ENCODE results near the gene BCL6. TPM values are rescaled to one million over a fixed set of nuclear protein-coding genes. Genes with fewer than 3 reads are reported as not detected.

BCL6 gene
- total RNA-seq, 2 experiments from 2014 or later: 42.9 to 52.8 TPM

- Mint-ChIP-seq H3K4me1 (peaks cover 47% of the 10 kb centered on the region), H3K27ac (peak overlapping the region; percentile 99)
- POLR2A ChIA-PET: interaction anchor here (0.6 to 4.2 kb wide), 18 partner anchors 8 to 1303 kb away, joined by 3 to 29 read pairs (median 4); no protein-coding TSS in a partner anchor
These were observed 6.8 kb downstream of the BCL6 start for GRCh38 chr3:187738331-187739093.

GRCh38 chr3:187738071-187738330 is 7.3 kb downstream of the BCL6 start:
- ATAC-seq: no peak
- ChIA-PET CTCF (interaction anchor here (0.6 to 7.8 kb wide), 35 partner anchors 11 to 1410 kb away, joined by 3 to 169 read pairs (median 4); no protein-coding TSS in a partner anchor), POLR2A (interaction anchor here (0.7 to 4.2 kb wide), 9 partner anchors 9 to 1177 kb away, joined by 3 to 29 read pairs (median 5); no protein-coding TSS in a partner anchor)
- Mint-ChIP-seq H3K27ac (peak overlapping the region; percentile 99), H3K27me3 (no peaks in the 10 kb centered on the region), H3K4me1 (peaks cover 47% of the 10 kb centered on the region), H3K4me3 (peak overlapping the region; percentile 91), H3K9me3 (ENCODE audit: low read depth) (no peaks in the 10 kb centered on the region), H3K36me3 (ENCODE audit: low read depth) (peaks cover 30% of the 10 kb centered on the region)
- DNase-seq: no peak
- intact Hi-C loops (cut with DNase I, micrococcal nuclease): loop anchor here (1.0 to 2.0 kb wide), 4 partner anchors 432 to 1410 kb away; no protein-coding TSS in a partner anchor

More at GRCh38 chr3:187738331-187739093, 6.8 kb downstream of the BCL6 start:
- H3K36me3 Mint-ChIP-seq (ENCODE audit: low read depth): peaks cover 24% of the 10 kb centered on the region
- CTCF ChIA-PET: interaction anchor here (0.5 to 7.8 kb wide), 74 partner anchors 8 to 1967 kb away, joined by 3 to 169 read pairs (median 4); partner anchors contain the start of gene LPP
- intact Hi-C loops (cut with DNase I, micrococcal nuclease): loop anchor here (1.0 to 2.0 kb wide), 6 partner anchors 432 to 1410 kb away; no protein-coding TSS in a partner anchor
- H3K9me3 Mint-ChIP-seq (ENCODE audit: low read depth): no peaks in the 10 kb centered on the region
- peak overlapping the region; percentile 91 for H3K4me3 Mint-ChIP-seq
- H3K27me3 Mint-ChIP-seq: no peaks in the 10 kb centered on the region
- peak; percentile 82 for DNase-seq
- peak; percentile 25 for ATAC-seq

GRCh38 chr3:187737368-187738070 is 7.7 kb downstream of the BCL6 start:
- POLR2A ChIA-PET: interaction anchor here (0.6 to 4.2 kb wide), 11 partner anchors 9 to 1178 kb away, joined by 3 to 29 read pairs (median 5); no protein-coding TSS in a partner anchor
- CTCF ChIA-PET: interaction anchor here (0.6 to 7.8 kb wide), 29 partner anchors 10 to 1411 kb away, joined by 3 to 169 read pairs (median 4); no protein-coding TSS in a partner anchor
- DNase-seq (peak; percentile 81), ATAC-seq (peak; percentile 8)
- peaks cover 33% of the 10 kb centered on the region for H3K36me3 Mint-ChIP-seq (ENCODE audit: low read depth)
- no peaks in the 10 kb centered on the region for H3K9me3 Mint-ChIP-seq (ENCODE audit: low read depth)
- intact Hi-C loops (cut with DNase I, micrococcal nuclease): loop anchor here (1.0 to 2.0 kb wide), 4 partner anchors 433 to 1411 kb away; no protein-coding TSS in a partner anchor
- peaks cover 43% of the 10 kb centered on the region for H3K4me1 Mint-ChIP-seq
- peak overlapping the region; percentile 91 for H3K4me3 Mint-ChIP-seq
- peak overlapping the region; percentile 99 for H3K27ac Mint-ChIP-seq
- no peaks in the 10 kb centered on the region for H3K27me3 Mint-ChIP-seq

GRCh38 chr3:187737006-187737367 is 8.3 kb downstream of the BCL6 start:
- intact Hi-C loops (cut with DNase I, micrococcal nuclease): no loop called here
- peaks cover 37% of the 10 kb centered on the region for H3K4me1 Mint-ChIP-seq
- H3K36me3 Mint-ChIP-seq (ENCODE audit: low read depth): peaks cover 33% of the 10 kb centered on the region

GRCh38 chr3:187736418-187736871 is 8.8 kb downstream of the BCL6 start:
- Mint-ChIP-seq H3K27ac (peak overlapping the region; percentile 99), H3K9me3 (ENCODE audit: low read depth) (no peaks in the 10 kb centered on the region), H3K36me3 (ENCODE audit: low read depth) (peaks cover 38% of the 10 kb centered on the region), H3K4me3 (peak overlapping the region; percentile 91), H3K27me3 (no peaks in the 10 kb centered on the region), H3K4me1 (peaks cover 33% of the 10 kb centered on the region)
- intact Hi-C loops (cut with DNase I, micrococcal nuclease): no loop called here
- CTCF ChIA-PET: interaction anchor here (0.6 to 7.8 kb wide), 7 partner anchors 14 to 1837 kb away, joined by 3 to 169 read pairs (median 3); no protein-coding TSS in a partner anchor
- no peak for ATAC-seq
- DNase-seq: peak; percentile 30
- POLR2A ChIA-PET: interaction anchor here (0.7 kb wide), 2 partner anchors 43 to 213 kb away, joined by 3 to 5 read pairs; no protein-coding TSS in a partner anchor

More at GRCh38 chr3:187737006-187737367, 8.3 kb downstream of the BCL6 start:
- ATAC-seq: no peak
- DNase-seq: no peak
- CTCF ChIA-PET: interaction anchor here (0.7 to 7.8 kb wide), 6 partner anchors 14 to 1217 kb away, joined by 3 to 169 read pairs (median 3); no protein-coding TSS in a partner anchor
- POLR2A ChIA-PET: interaction anchor here (0.6 to 4.2 kb wide), 6 partner anchors 44 to 1104 kb away, joined by 3 to 29 read pairs (median 4); no protein-coding TSS in a partner anchor
- Mint-ChIP-seq H3K27ac (peak overlapping the region; percentile 99), H3K27me3 (no peaks in the 10 kb centered on the region), H3K9me3 (ENCODE audit: low read depth) (no peaks in the 10 kb centered on the region), H3K4me3 (peak overlapping the region; percentile 91)

GRCh38 chr3:187735837-187736236 is 9.4 kb downstream of the BCL6 start:
- ATAC-seq (no peak), DNase-seq (no peak)
- intact Hi-C loops (cut with DNase I, micrococcal nuclease): no loop called here
- Mint-ChIP-seq H3K4me3 (peak overlapping the region; percentile 91), H3K4me1 (peaks cover 31% of the 10 kb centered on the region), H3K27ac (no peak overlapping the region), H3K36me3 (ENCODE audit: low read depth) (peaks cover 38% of the 10 kb centered on the region), H3K9me3 (ENCODE audit: low read depth) (no peaks in the 10 kb centered on the region), H3K27me3 (no peaks in the 10 kb centered on the region)
- CTCF ChIA-PET: interaction anchor here (1.0 to 7.8 kb wide), 4 partner anchors 21 to 1413 kb away, joined by 3 to 169 read pairs (median 3); no protein-coding TSS in a partner anchor
- POLR2A ChIA-PET: no interaction called here

- Mint-ChIP-seq H3K36me3 (ENCODE audit: low read depth) (peaks cover 40% of the 10 kb centered on the region), H3K27ac (no peak overlapping the region), H3K9me3 (ENCODE audit: low read depth) (no peaks in the 10 kb centered on the region), H3K27me3 (no peaks in the 10 kb centered on the region), H3K4me3 (no peak overlapping the region), H3K4me1 (peaks cover 27% of the 10 kb centered on the region)
- POLR2A ChIA-PET: no interaction called here
- intact Hi-C loops (cut with DNase I, micrococcal nuclease): no loop called here
- no peak for DNase-seq
- no peak for ATAC-seq
- CTCF ChIA-PET: interaction anchor here (1.0 to 7.8 kb wide), 3 partner anchors 20 to 1413 kb away, joined by 3 to 169 read pairs (median 3); no protein-coding TSS in a partner anchor
These were observed 9.9 kb downstream of the BCL6 start for GRCh38 chr3:187735383-187735782.

GRCh38 chr3:187734841-187735240 is 10.4 kb downstream of the BCL6 start:
- Mint-ChIP-seq H3K4me1 (peaks cover 27% of the 10 kb centered on the region), H3K4me3 (no peak overlapping the region), H3K9me3 (ENCODE audit: low read depth) (no peaks in the 10 kb centered on the region), H3K27me3 (no peaks in the 10 kb centered on the region), H3K36me3 (ENCODE audit: low read depth) (peaks cover 43% of the 10 kb centered on the region), H3K27ac (no peak overlapping the region)
- intact Hi-C loops (cut with DNase I, micrococcal nuclease): no loop called here
- DNase-seq (no peak), ATAC-seq (no peak)
- ChIA-PET POLR2A (interaction anchor here (0.7 kb wide), 1 partner anchor 1485 kb away, joined by 4 read pairs; no protein-coding TSS in a partner anchor), CTCF (interaction anchor here (0.6 to 7.8 kb wide), 7 partner anchors 20 to 1414 kb away, joined by 3 to 169 read pairs (median 3); no protein-coding TSS in a partner anchor)

- intact Hi-C loops (cut with DNase I, micrococcal nuclease): no loop called here
- CTCF ChIA-PET: interaction anchor here (1.0 to 1.1 kb wide), 2 partner anchors 1222 to 1309 kb away, joined by 3 read pairs; no protein-coding TSS in a partner anchor
These were observed 11.9 kb downstream of the BCL6 start for GRCh38 chr3:187733371-187733770.

GRCh38 chr3:187729598-187729997 is 15.7 kb downstream of the BCL6 start:
- intact Hi-C loops (cut with DNase I, micrococcal nuclease): no loop called here
- no peak overlapping the region for H3K27ac Mint-ChIP-seq
- ChIA-PET CTCF (interaction anchor here (0.7 to 1.6 kb wide), 2 partner anchors 9 to 10 kb away, joined by 3 to 8 read pairs; no protein-coding TSS in a partner anchor), POLR2A (no interaction called here)
- H3K27me3 Mint-ChIP-seq: no peaks in the 10 kb centered on the region
- DNase-seq (no peak), ATAC-seq (no peak)
- H3K4me1 Mint-ChIP-seq: no peaks in the 10 kb centered on the region
- H3K9me3 Mint-ChIP-seq (ENCODE audit: low read depth): no peaks in the 10 kb centered on the region
- no peak overlapping the region for H3K4me3 Mint-ChIP-seq
- H3K36me3 Mint-ChIP-seq (ENCODE audit: low read depth): peaks cover 68% of the 10 kb centered on the region

More at GRCh38 chr3:187733371-187733770, 11.9 kb downstream of the BCL6 start:
- peaks cover 19% of the 10 kb centered on the region for H3K4me1 Mint-ChIP-seq
- peaks cover 47% of the 10 kb centered on the region for H3K36me3 Mint-ChIP-seq (ENCODE audit: low read depth)
- no peak for ATAC-seq
- no peaks in the 10 kb centered on the region for H3K27me3 Mint-ChIP-seq
- no peak overlapping the region for H3K27ac Mint-ChIP-seq
- no peak for DNase-seq
- no peak overlapping the region for H3K4me3 Mint-ChIP-seq
- POLR2A ChIA-PET: no interaction called here
- H3K9me3 Mint-ChIP-seq (ENCODE audit: low read depth): no peaks in the 10 kb centered on the region
